PC-9 (cell line): ENCODE results near the gene CHSY1. TPM values are rescaled to one million over a fixed set of nuclear protein-coding genes. Genes with fewer than 3 reads are reported as not detected.

ENCODE experiments used
- BruUV-seq: library from RNA; stranded (reverse); fragments of 400-500 nt; replicated peaks from 2 replicates; lab custom pipeline; 2021; lab: Mats Ljungman, UMichigan
- CTCF ChIA-PET: fragments of 300-600 bp; sonication (Branson Sonifier 250); formaldehyde crosslinking; loops from one replicate; lab custom pipeline; 2022; ENCODE audit warnings: antibody characterized with exemption; lab: Charles Lee
- POLR2A ChIA-PET: fragments of 300-600 bp; sonication (Branson Sonifier 250); formaldehyde crosslinking; loops from one replicate; lab custom pipeline; 2022; ENCODE audit warnings: antibody characterized with exemption; ENCODE audit not compliant: unreplicated experiment; lab: Charles Lee
- DNase-seq, 2 experiments: peaks; one replicate each; pipeline versions ENCODE4 v3.0.0 to v3.0.0-alpha.2; 2015 to 2022; ENCODE audit warnings: mixed read lengths in 1 of 2
- H2AFZ ChIP-seq: fragments of 200-600 bp; sonication (generic); 2 replicates; pipeline ENCODE4 v1.8.1; 2017; ENCODE audit warnings: antibody characterized with exemption
- H3F3A ChIP-seq: fragments of 200-600 bp; sonication (generic); 2 replicates; pipeline ENCODE4 v1.8.1; 2017; ENCODE audit warnings: antibody characterized with exemption, mild to moderate bottlenecking, low read depth; ENCODE audit not compliant: insufficient read depth
- H3K27ac ChIP-seq: fragments of 200-600 bp; sonication (generic); 2 replicates; pipeline ENCODE4 v1.6.1; 2016; ENCODE audit warnings: mixed run types
- H3K27me3 ChIP-seq: fragments of 200-600 bp; sonication (generic); 2 replicates; pipeline ENCODE4 v1.6.1; 2016; ENCODE audit warnings: low read depth, mixed run types; ENCODE audit not compliant: insufficient read depth
- H3K36me3 ChIP-seq: fragments of 200-600 bp; sonication (generic); 2 replicates; pipeline ENCODE4 v1.6.1; 2016; ENCODE audit warnings: low read depth, mixed run types
- H3K4me1 ChIP-seq: fragments of 200-600 bp; sonication (generic); replicated peaks from 2 replicates; pipeline ENCODE4 v1.6.1; 2016; ENCODE audit warnings: mixed run types; ENCODE audit not compliant: insufficient read depth
- H3K4me2 ChIP-seq: fragments of 200-600 bp; sonication (generic); 2 replicates; pipeline ENCODE4 v1.6.1; 2017; ENCODE audit warnings: mixed run types
- H3K4me3 ChIP-seq: fragments of 200-600 bp; sonication (generic); 2 replicates; pipeline ENCODE4 v1.6.1; 2016; ENCODE audit warnings: mixed run types
- H3K79me2 ChIP-seq: fragments of 200-600 bp; sonication (generic); 2 replicates; pipeline ENCODE4 v1.6.1; 2017; ENCODE audit warnings: low read depth, mixed run types
- H3K9me2 ChIP-seq: fragments of 200-600 bp; sonication (generic); 2 replicates; pipeline ENCODE4 v1.8.1; 2017; ENCODE audit warnings: mild to moderate bottlenecking; ENCODE audit not compliant: insufficient read depth
- H3K9me3 ChIP-seq: fragments of 200-600 bp; sonication (generic); 2 replicates; pipeline ENCODE4 v1.8.1; 2016; ENCODE audit warnings: low read depth; ENCODE audit not compliant: insufficient read depth
- H4K20me1 ChIP-seq: fragments of 200-600 bp; sonication (generic); 2 replicates; pipeline ENCODE4 v1.8.1; 2017; ENCODE audit not compliant: insufficient read depth
- CTCF ChIP-seq: fragments of 200-600 bp; sonication (generic); conservative IDR thresholded peaks from 2 replicates; pipeline ENCODE4 v1.6.1; 2017; ENCODE audit warnings: mixed run types, antibody characterized with exemption, mild to moderate bottlenecking, moderate library complexity
- EZH2 ChIP-seq: fragments of 200-600 bp; sonication (generic); IDR thresholded peaks from 2 replicates; pipeline ENCODE4 v1.8.0; 2017; ENCODE audit warnings: antibody characterized with exemption, low read depth
- intact Hi-C: fragments of 100-400 bp; cut with micrococcal nuclease; formaldehyde crosslinking; loops from one replicate; pipeline ENCODE4 v1.10.0; 2022; ENCODE audit not compliant: unreplicated experiment
- total RNA-seq: library from RNA; stranded (reverse); gene quantifications from 2 replicates; pipeline ENCODE4 v1.2.3, GENCODE V29; 2021

Gene CHSY1
- total RNA-seq, 1 experiment from 2014 or later, result 10.7 TPM

DNA sequence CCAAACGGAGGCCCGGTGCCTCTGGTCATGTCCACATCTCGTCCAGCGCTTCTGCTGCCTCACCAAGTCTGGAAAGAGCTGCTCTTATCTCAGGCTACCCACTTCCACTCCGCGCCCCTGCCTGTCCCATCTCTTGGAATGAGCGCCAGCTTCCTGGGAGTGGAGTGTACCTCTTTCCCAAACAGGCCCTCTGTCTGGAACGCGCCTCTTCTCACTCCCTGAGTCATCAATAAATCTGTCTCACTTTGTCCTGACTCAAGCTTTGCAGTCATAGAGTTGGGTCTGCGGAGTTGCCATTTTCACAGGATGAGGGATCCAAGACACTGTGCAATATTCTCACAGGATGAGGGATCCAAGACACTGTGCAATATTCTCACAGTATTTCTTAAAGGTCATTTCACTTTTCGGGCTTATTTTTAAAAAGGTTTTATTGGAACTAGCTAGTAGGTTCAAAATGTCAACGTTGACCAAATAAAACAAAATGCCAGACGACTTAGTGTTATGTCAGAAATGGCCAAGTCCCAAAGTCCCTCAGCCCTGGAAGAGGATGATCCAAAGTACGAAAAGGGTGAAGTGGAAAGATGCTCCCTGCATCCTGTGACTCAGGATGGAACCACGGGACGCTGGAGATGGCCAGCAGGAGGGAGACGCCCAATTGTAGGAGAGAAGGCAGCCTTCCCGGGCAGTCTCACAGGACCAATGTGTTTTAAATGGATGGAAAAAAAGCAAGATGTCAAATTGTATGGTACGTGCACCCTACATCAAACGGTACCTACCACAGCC is 81.1 kb downstream of the CHSY1 start:
- H3K9me2 ChIP-seq, result no peaks in the 10 kb centered on the region
- TF ChIP-seq EZH2 (no peak), CTCF (no peak)
- CTCF ChIA-PET, result no interaction called here
- no peak overlapping the region for H2AFZ ChIP-seq
- peaks cover 8% of the 10 kb centered on the region; the same call in 1 of the 2 replicates for H3K9me3 ChIP-seq
- H3K27ac ChIP-seq, result no peak overlapping the region
- no peaks in the 10 kb centered on the region for H3K36me3 ChIP-seq
- H3K4me3 ChIP-seq, result no peak overlapping the region
- H3K27me3 ChIP-seq, result no peaks in the 10 kb centered on the region
- no peak for DNase-seq
- intact Hi-C loops, result no loop called here
- no TSS peak for BruUV-seq
- POLR2A ChIA-PET, result interaction anchor here (0.6 kb wide), 1 partner anchor 636 kb away, joined by 3 read pairs; no protein-coding TSS in a partner anchor
- peaks cover 11% of the 10 kb centered on the region; the same call in 1 of the 2 replicates for H3K4me1 ChIP-seq
- H3F3A ChIP-seq, result peaks cover 8% of the 10 kb centered on the region; the same call in 1 of the 2 replicates
- no peak overlapping the region for H3K4me2 ChIP-seq
- no peaks in the 10 kb centered on the region for H4K20me1 ChIP-seq
- no peaks in the 10 kb centered on the region for H3K79me2 ChIP-seq

- no peak overlapping the region for H2AFZ ChIP-seq
- intact Hi-C loops, result no loop called here
- peaks cover 17% of the 10 kb centered on the region; the same call in 1 of the 2 replicates for H3K9me3 ChIP-seq
- ChIA-PET CTCF (no interaction called here), POLR2A (no interaction called here)
- no peaks in the 10 kb centered on the region for H3K27me3 ChIP-seq
- no peaks in the 10 kb centered on the region for H3K9me2 ChIP-seq
- H3K4me2 ChIP-seq, result no peak overlapping the region
- DNase-seq, result no peak
- no peak overlapping the region for H3K4me3 ChIP-seq
- H3K4me1 ChIP-seq, result peaks cover 11% of the 10 kb centered on the region; the same call in 1 of the 2 replicates
- H3F3A ChIP-seq, result peaks cover 8% of the 10 kb centered on the region; the same call in 1 of the 2 replicates
- no peaks in the 10 kb centered on the region for H3K79me2 ChIP-seq
- H3K36me3 ChIP-seq, result no peaks in the 10 kb centered on the region
- no peaks in the 10 kb centered on the region for H4K20me1 ChIP-seq
- no peak overlapping the region for H3K27ac ChIP-seq
- TF ChIP-seq CTCF, result no peak
- TF ChIP-seq EZH2, result no peak
- BruUV-seq, result no TSS peak
Observed at GRCh38 chr15:101169495-101170071, 82.3 kb downstream of the CHSY1 start.

DNA sequence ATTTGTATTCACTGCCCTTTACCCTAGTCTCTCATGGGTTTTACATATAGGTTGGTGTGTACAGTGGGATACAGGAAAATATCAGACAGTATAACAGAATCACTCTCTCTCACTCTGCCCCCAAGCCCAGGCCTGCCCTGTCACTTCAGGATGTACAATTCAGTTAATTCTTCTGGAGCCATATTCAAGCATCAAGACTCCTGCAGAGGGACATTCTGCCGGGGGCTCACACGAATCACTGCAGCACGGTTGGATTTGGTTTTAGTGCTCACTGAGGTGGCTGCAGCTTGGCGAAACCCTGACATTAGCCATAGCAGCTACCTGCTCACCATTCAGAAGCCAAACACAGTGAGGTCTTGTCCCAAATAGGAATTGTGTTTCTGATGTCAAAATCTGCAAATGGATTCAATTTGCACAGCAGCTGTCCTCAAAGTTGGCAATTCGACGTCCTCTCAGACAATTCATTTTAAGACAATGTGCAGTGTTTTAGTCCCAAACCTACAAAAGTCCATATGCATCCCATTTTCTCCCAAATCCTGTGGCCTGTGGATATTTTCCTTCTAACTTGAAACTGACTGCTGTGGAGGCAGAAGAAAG is 82.9 kb downstream of the CHSY1 start:
- CTCF ChIA-PET, result no interaction called here

More for the DNA sequence above, 82.9 kb downstream of the CHSY1 start:
- intact Hi-C loops, result no loop called here
- H3F3A ChIP-seq, result peaks cover 8% of the 10 kb centered on the region; the same call in 1 of the 2 replicates
- H3K9me2 ChIP-seq, result no peaks in the 10 kb centered on the region
- POLR2A ChIA-PET, result no interaction called here
- no TSS peak for BruUV-seq
- H3K27ac ChIP-seq, result no peak overlapping the region
- H3K4me3 ChIP-seq, result no peak overlapping the region
- H3K4me2 ChIP-seq, result no peak overlapping the region
- no peaks in the 10 kb centered on the region for H4K20me1 ChIP-seq
- H3K9me3 ChIP-seq, result peaks cover 17% of the 10 kb centered on the region; the same call in 1 of the 2 replicates
- no peak overlapping the region for H2AFZ ChIP-seq
- H3K27me3 ChIP-seq, result no peaks in the 10 kb centered on the region
- TF ChIP-seq CTCF, result no peak
- no peaks in the 10 kb centered on the region for H3K79me2 ChIP-seq
- H3K36me3 ChIP-seq, result no peaks in the 10 kb centered on the region
- H3K4me1 ChIP-seq, result peaks cover 11% of the 10 kb centered on the region; the same call in 1 of the 2 replicates
- no peak for DNase-seq
